HG03060 (cell line): Measurements from ENCODE around the gene ZDHHC11B.
"Not testable (repeated sequence)": the region's sequence is repeated elsewhere in the genome, so short reads cannot be mapped to it uniquely, and the experiment has no call there.

Source experiments
- ATAC-seq: cut with Tn5 transposase; IDR thresholded peaks from one replicate; pipeline ENCODE4 v1.9.1; 2021; ENCODE audit warnings: low read depth, moderate number of reproducible peaks; ENCODE audit not compliant: unreplicated experiment

Gene ZDHHC11B, protein sequence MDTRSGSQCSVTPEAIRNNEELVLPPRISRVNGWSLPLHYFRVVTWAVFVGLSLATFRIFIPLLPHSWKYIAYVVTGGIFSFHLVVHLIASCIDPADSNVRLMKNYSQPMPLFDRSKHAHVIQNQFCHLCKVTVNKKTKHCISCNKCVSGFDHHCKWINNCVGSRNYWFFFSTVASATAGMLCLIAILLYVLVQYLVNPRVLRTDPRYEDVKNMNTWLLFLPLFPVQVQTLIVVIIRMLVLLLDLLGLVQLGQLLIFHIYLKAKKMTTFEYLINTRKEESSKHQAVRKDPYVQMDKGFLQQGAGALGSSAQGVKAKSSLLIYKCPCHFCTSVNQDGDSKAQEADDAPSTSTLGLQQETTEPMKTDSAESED

DNA sequence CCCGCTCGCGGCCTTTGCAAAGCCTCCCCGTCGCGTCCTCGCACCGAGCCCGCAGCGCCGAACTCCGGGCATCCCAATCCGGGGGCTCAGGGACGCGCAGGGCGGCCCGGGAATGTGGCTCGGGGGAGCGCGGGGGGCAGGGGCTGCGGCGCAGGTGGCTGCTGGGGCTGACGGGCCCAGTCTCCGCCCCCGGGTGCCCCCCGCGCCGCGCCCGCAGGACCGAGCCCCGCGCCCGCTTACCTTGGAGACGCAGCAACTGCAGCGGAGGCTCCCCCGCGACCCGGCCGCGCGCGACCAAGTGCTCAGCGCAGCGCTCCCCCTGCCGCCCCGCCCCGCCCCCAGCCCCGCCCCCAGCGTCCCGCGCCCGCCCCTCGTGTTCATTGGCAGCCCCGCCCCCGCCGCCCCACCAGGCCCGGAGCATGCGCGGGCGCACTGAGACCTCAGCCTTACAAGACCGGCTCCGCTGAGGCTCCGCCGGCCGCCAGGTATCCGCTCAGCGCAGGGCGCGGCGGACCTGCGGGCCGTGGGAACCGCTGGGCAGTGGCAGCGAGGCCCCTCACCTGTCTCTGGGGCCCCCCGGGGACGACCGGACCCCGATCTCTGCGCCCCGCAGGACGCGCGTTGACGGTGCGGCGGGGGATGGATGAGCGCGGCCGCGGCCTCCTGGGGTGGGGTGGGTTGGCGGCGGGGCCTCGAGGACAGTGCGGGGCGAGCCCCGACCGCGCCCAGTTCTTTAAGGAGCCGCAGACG is at the start of gene ZDHHC11B:
Gene ZDHHC11B, minus strand, starts transcription at position 302 of the 750 bp plus-strand sequence. CDS start 17,810 bp downstream, outside the sequence.
- ATAC-seq, result peak; percentile 56

DNA sequence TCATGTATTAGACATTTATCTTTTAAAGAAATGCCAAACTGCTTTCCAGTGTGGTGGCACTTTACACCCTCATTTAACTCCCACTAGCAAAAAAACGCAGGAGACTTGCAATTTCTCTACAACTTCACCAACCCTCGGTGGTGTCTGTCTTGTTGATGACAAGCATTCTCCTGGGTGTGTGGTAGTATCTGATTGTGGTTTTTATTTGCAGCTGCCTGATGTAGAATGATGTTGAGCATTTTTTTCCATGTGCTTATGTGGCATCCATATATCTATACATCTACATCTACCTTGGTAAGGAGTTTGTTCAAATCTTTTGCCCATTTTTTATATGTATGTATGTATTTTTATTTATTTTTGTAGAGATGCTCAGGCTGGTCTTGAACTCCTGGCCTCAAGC is 49.5 kb upstream of the ZDHHC11B start:
- ATAC-seq, result not testable (repeated sequence)

DNA sequence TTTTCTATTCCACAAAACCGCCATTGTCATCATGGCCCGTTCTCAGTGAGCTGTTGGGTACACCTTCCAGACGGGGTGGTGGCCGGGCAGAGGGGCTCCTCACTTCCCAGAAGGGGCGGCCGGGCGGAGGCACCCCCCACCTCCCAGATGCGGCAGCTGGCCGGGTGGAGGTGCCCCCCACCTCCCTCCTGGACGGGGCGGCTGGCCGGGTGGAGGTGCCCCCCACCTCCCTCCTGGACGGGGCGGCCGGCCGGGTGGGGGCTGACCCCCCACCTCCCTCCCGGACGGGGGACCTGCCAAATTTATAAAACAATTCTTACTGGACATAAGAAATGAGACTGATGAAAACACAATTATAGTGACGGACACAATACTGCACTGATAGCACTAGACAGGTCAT is 43.7 kb upstream of the ZDHHC11B start:
- not testable (repeated sequence) for ATAC-seq

DNA sequence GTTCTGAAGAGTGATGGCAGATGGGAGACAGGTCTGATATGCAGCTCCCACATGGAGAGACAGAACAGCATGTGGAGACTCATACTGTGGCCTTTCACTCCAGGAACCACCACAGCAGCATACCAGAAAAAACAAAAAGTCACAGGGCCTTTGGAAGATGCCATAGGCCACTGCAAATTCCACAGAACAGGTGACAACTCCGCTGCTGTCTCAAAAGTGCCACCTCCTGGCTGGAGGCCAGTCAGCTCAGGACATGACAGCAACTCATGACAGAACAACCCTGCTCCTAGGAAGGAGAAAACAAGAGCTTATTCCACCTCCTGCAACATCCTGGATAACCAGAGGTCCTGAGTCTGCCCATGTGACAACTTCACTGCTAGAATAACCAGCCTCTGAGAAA is 41.0 kb upstream of the ZDHHC11B start:
- not testable (repeated sequence) for ATAC-seq

DNA sequence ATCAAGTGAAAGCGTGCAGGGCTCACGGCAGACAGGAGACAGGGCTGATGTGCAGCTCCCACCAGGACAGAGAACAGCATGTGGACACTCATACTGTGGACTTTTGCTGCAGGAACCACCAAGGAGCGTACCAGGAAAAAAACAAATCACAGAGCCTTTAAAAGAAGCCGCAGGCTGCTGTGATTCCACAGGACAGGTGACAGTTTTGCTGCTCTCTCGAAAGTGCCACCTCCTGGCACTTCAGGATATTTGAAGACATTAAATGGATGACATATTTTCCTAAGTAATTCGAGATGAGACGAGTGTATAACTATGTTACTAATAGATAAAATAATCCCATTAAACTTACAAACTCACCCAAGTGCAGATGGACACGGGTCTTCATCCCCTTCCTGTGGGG is 37.0 kb upstream of the ZDHHC11B start:
- ATAC-seq, result no peak

DNA sequence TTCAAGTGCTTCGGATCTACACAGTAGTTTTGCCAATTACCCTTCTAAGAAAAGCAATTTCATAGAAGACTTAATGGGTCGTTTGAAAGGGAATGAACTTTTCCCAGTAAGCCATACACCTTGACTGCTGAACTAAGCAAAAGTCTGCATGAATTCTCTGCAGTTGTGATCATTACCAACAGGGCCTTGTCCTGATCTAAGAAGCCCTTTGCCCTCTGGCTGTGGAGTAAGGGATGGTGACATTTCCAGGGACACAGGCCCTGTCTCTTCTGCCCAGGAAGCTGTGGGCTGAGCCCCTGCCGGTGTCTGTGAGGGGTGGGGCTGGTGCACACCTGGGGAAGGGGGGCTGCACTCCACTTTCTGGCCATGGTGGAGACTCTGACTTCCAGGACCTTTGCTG is 35.7 kb upstream of the ZDHHC11B start:
- no peak for ATAC-seq

DNA sequence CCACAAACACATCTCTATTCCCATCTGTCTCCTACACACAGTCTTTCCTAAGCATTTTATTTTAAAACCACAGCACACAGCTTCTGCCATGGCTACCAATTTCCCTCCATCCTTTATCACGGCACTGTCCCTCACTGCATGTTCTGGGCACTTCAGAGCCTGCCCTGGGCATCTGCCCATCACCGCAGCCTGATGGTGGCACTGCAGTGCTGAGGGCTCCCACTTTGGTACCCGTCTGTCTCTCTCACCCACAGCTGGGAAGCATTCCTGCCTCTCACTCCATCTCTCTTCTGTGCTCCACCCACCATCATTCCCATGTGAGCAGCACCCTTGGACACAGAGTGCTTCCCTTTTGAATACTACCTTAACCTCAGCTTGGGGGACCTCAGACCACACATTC is 34.5 kb upstream of the ZDHHC11B start:
- no peak for ATAC-seq

DNA sequence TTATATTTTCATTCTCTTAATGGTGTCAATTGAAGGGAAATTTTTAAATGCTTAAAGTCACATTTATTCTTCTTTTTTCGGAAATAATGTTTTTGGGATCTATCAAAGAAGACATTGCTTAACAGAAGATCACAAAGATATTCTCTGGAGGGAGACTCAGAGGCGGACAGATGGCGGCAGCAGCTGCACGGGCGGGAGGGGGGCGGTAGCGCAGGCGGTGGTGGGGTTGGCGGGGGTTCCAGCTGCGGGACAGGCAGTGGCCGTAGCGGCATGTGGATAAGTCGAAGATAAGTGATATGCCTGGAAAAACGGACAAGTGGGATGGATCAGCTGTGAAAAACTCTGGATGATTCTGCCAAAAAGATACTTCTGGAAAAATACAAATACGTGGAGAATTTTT is 31.6 kb upstream of the ZDHHC11B start:
- no peak for ATAC-seq

DNA sequence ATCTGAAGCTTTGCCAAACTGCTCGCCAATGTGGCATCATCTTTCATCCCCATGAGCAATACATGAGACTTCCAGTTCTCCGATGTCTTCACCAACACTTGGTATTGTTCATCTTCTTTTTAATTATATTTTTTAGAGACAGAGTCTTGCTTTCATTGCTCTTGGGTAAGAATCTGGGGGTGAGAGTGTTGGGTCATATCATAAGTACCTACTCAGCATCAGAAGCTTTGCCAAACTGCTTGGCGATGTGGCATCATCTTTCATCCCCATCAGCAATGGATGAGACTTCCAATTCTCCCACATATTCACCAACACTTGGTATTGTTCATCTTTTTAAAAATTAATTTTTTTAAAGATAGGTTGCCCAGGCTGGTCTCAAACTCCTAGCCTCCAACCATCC is 30.9 kb upstream of the ZDHHC11B start:
- no peak for ATAC-seq

DNA sequence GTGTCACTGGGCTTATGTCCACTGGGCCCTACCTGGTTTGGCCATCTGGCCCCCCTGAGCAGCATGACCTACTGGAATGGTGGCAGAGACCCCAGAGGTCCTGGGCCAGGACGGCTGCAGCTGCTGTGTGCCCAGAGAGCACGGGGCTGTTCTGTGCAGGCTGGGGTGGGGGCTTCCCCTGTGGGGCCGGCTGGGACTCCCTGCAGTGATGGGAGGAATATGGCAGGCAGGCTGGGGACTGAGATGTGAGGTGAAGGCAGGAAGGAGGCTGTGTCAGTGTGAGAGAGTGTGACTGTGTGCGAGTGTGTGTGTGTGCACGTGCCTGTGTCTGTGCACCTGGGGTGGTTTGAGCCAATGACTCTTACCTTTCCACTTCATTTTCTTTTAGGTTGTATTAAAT is 29.0 kb upstream of the ZDHHC11B start:
- ATAC-seq, result not testable (repeated sequence)

DNA sequence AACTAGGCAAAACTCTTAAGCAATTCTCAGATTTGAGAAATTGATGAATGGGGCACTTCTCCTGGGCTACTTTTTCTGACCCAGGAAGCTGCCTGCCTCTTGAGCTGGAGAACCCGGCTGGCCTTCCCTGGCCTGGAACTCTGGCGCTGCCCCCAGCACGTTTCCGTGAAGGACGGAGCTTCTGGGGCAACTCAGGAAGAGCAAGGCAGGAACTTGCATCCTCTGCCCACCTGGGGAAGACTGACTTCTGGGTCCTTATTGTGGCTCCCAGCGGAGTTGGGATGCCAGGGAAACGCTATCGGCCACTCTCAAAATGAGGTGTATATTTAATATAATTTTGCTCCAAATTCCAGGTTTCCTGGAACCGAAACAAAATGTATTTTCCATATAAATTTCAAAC is 26.9 kb upstream of the ZDHHC11B start:
- ATAC-seq, result not testable (repeated sequence)

DNA sequence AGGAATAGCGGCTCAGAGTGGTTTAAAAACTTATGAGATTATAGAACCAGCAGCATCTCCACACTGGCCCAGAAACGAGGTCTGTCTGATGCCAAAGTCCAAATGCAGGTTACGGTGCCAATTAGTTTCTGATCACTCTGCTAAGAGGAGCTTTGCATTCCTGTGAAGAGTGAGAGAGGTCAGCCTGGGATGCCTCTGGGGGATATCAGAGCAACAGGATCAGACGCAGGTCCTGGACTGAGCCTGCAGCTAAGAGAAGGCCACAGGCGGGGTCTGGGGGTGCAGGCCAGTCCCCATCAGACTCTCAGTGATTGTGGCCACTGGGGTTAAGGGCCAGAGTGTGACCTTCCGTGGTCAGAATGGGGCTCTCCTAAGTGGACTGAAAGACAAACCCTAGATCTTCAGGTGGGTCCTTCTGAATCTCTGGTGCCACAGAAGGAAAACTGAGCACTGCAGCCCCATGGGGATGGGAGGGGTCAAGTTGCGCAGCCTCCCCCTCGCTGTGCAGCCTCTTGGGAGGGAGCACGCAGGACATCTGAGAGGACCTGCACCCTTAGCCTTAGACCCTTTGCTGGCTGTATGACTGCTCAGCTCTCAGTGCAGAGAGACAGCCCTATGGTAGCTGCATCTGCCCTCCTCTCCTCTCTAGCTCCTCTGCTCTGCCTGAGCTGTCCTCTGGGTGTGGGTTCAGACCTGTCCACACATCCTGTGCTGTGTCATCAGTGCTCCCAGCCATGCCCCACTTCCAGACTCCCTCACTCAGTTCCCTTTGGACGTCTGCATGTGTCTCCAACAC is 23.4 kb upstream of the ZDHHC11B start:
- not testable (repeated sequence) for ATAC-seq

DNA sequence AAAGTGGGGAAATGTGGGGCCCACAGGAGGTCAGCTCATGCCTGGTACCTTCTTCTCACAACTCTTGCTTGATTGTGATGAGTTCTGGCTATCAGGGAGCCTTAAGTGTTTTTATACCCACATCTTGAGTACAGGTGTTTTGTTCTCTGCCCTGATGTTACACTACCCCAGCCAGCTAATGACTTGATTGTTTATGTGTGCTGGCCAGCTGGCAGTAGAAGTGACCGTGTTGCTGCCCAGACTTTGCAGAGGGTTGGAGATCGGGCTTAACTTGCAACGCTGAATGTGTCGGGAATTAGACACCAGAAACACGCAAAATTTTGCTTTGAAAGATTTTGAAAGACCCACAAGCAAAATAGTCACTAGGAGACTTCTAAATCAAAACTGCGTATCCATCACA is 16.9 kb upstream of the ZDHHC11B start:
- ATAC-seq, result no peak

DNA sequence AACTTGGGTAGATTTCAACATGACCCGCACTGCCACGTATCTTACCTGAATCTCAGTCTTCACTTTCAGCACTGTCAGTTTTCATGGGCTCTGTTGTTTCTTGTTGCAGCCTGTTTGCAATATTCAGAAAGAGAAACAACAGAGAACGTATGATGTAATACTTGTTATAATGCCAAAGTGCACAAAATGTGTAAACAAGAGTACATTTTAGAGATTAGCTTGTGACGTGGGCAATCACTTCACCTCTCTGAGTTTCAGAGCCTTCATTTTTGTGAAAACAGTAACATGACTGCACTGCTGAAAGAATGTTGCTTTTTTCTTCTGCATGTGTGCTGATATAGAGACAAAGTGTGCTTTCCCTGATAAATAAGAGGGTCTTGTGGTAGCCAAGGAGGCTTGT is 16.5 kb upstream of the ZDHHC11B start:
- not testable (repeated sequence) for ATAC-seq

DNA sequence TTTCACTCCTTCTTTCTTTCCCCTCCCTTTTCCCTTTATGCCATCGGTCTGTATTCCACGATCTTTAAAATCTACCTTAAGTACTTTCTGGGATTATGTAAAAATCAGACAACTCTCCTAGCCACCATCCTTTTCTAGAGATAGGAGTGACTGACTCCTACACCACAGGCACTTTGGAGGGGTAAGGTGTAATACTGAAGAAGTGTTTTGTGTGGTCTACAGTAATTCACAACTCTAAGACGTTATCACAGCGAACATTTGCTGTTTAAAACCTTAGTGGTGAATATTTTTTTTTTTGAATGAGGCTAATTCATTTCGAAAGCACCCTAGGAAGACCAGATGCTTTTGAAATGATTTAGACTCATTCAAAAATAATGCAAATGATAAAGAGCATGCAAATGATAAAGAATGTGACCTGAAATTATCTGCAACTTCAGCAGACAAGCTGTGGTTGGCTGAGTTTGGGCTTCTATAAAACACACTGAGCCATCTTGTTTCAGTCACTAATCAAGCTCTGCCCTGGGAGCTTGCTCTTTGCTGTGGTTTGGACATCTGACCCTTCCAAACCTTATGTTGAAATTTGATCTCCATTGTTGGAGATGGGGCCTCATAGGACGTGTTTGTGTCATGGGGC is 14.1 kb upstream of the ZDHHC11B start:
- not testable (repeated sequence) for ATAC-seq

DNA sequence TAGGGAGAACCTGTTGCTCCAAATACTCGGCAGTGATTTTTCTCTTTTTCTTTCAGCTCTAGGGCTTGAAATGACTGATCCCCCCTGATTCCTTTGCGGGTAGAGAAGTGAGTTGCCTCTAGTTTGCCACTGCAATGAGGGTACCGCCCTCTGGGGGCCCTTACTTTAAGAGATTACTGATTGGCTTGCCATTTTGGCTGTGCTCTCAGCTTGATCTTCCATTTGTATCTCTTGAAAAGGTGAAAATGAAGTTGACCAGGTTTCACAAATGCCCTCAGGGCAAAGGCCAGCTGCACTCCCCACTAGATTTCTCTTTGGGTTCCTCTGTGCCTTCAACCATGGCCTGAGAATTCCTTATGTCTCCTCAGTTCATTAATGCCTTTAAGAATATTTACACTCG is 13.5 kb upstream of the ZDHHC11B start:
- not testable (repeated sequence) for ATAC-seq

DNA sequence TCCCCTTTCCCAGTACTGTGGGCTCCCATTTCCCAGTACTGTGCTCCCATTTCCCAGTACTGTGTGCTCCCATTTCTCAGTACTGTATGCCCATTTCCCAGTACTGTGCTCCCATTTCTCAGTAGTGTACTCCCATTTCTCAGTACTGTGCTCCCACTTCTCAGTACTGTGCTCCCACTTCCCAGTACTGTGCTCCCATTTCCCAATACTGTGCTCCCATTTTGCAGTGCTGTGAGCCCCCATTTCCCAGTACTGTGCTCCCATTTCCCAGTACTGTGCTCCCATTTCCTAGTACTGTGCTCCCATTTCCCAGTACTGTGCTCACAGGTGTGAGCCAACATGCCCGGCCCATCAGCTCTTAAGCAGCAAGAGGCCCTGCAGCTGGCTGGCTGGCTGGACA is 11.3 kb upstream of the ZDHHC11B start:
- ATAC-seq, result not testable (repeated sequence)

DNA sequence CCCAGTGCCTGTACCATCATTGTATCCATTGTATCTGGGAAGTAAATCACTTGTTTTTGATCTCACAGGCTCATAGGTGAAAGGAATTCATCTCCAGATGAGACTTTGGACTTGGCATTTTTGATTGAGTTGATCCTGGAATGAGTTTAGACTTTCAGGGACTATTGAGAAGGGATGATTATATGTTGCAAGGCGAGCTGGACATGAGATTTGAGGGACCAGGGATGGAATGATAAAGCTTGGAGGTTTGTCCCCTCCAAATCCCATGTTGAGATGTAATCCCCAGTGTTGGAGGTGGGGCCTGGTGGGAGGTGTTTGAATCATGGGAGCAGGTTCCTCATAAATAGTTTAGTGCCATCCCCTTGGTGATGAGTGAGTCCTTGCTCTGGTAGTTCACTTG is 10.4 kb upstream of the ZDHHC11B start:
- not testable (repeated sequence) for ATAC-seq

DNA sequence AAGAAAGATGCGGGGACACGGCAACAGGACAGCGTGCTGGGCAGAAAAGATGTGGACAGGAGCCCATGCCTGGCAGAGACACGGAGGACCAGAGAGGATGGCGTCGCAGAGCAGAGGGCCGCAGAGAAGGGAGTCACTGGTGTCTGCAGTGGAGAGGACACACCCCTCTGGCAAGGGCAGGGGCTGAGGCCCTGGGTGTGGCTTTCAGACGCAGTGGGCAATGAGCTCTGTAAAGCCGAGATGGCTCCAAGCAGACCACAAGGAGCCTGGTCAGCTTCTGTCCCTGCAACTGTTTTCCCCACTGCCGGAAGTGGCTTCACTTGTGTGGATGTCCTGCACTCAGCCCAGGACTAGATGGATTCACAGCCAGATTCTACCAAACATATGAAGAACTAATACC is 4.2 kb upstream of the ZDHHC11B start:
- ATAC-seq, result not testable (repeated sequence)

DNA sequence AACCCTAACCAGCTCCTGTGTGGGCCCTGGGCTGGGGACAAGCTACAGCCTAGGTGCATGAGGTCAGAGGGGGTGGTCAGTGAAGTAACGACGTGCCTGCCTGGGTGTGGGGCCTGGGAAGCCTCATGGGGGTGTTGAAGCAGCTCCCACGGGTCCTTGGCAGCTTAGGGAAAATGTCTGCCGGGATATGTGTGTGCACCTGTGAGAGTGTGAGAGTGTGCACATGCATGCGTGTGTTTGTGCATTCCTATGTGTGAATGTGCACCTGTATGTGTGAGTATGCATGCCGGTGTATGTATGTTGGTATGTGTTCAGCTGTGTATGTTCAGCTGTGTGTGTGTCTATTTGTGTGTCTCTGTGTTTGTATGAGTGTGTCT is 3.3 kb upstream of the ZDHHC11B start:
- not testable (repeated sequence) for ATAC-seq
